Measurements from ENCODE around the gene UBR1.

GRCh38 chr15:42994546-42994945, 111.3 kb downstream of the UBR1 start:
- TF ChIP-seq CTCF (IDR thresholded peaks at IDR 0.05 in 4 of 5, conservative IDR thresholded peaks at IDR 0.05 in 1 of 5) (no peak), POLR2A (IDR thresholded peaks at IDR 0.05) (no peak)

All from gastrocnemius medialis (tissue), 4 donors.